ENCODE measurements around the gene AZIN2.

- no peak for TF ChIP-seq ELF4 (IDR thresholded peaks at IDR 0.05)
- peak; percentile 73; the same call in 1 of the 2 replicates for TF ChIP-seq HDGF (IDR thresholded peaks at IDR 0.05; ENCODE audit: borderline replicate concordance)
- no peak for TF ChIP-seq L3MBTL2 (conservative IDR thresholded peaks at IDR 0.05)
- no peak for TF ChIP-seq PKNOX1 (IDR thresholded peaks at IDR 0.05)
Measured at GRCh38 chr1:33161061-33161681, 80.2 kb downstream of the AZIN2 start.
